ENCODE measurements around the gene SMIM35.

Gene SMIM35

DNA sequence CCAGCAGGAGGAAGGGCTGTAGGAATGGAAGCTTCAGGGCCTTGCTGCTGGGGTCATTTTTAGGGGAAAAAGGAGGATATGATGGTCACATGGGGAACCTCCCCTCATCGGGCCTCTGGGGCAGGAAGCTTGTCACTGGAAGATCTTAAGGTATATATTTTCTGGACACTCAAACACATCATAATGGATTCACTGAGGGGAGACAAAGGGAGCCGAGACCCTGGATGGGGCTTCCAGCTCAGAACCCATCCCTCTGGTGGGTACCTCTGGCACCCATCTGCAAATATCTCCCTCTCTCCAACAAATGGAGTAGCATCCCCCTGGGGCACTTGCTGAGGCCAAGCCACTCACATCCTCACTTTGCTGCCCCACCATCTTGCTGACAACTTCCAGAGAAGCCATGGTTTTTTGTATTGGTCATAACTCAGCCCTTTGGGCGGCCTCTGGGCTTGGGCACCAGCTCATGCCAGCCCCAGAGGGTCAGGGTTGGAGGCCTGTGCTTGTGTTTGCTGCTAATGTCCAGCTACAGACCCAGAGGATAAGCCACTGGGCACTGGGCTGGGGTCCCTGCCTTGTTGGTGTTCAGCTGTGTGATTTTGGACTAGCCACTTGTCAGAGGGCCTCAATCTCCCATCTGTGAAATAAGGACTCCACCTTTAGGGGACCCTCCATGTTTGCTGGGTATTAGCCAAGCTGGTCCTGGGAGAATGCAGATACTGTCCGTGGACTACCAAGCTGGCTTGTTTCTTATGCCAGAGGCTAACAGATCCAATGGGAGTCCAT, 86.5 kb downstream of the SMIM35 start:
- no peak for DNase-seq

DNA sequence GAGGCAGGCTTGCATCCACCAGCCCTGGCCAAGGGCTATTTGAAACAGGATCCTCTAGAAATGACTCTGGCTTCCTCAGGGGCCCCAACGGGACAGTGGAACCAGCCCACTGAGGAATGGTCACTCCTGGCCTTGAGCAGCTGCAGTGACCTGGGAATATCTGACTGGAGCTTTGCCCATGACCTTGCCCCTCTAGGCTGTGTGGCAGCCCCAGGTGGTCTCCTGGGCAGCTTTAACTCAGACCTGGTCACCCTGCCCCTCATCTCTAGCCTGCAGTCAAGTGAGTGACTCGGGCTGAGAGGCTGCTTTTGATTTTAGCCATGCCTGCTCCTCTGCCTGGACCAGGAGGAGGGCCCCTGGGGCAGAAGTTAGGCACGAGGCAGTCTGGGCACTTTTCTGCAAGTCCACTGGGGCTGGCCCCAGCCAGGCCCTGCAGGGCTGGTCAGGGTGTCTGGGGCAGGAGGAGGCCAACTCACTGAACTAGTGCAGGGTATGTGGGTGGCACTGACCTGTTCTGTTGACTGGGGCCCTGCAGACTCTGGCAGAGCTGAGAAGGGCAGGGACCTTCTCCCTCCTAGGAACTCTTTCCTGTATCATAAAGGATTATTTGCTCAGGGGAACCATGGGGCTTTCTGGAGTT, 87.3 kb downstream of the SMIM35 start:
- DNase-seq = no peak

- DNase-seq = no peak
Observed at GRCh38 chr11:117998664-117999353, 88.0 kb downstream of the SMIM35 start.

DNA sequence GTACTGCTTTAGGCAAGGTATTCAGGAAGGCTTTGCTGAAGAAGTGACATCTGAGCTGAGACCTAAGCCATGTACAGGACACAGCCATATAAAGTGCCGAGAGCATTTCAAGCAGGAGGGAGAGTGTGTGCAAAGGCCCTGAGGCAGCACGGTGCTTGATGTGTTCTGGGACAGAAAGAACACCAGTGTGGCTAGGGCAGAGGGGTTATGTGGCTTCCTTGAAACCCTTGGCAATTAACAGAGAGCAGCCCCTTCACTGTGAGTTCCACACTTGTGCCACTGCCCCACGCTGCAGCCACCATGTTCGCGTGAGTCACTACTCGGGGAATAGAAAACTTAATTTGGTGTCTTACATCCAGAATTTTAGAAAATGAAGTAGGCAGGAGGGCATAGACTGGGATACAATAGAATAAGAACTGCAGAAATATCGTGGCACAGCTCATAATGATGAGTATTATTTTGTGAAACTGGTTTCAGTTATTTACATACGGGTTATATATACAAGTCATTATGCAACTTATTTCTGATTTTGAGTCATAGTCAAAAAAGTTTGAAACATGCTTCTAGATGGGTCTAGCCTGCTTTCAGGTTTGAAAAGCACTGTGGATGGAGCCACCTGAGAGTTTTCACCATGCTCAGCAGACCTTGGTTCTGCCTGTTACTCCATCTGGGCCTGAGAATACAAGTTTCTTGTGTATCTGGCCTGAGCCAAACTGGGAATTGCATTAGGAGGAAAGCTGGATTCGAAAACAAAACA, 88.8 kb downstream of the SMIM35 start:
- DNase-seq = no peak

DNA sequence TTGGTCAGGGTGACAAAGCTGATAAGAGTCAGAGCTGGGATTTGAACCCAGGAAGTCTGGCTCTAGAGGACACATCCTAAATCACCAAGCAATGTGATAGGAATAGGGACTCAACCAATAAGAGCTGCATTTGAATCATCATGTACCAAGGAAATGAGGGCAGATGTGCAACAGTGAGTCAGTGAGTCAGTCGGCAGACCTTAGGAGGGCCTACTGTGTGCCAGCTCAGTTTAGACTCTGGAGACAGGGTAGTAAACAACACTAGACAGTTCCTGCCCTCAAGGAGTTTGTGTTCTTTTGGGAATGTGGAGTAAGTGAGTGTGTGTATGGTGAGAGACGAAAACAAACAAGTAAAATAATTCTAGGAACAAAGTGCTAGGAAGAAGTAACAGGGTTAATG, 89.4 kb downstream of the SMIM35 start:
- DNase-seq = no peak

GRCh38 chr11:117996058-117996457, 90.7 kb downstream of the SMIM35 start:
- no peak for DNase-seq

DNA sequence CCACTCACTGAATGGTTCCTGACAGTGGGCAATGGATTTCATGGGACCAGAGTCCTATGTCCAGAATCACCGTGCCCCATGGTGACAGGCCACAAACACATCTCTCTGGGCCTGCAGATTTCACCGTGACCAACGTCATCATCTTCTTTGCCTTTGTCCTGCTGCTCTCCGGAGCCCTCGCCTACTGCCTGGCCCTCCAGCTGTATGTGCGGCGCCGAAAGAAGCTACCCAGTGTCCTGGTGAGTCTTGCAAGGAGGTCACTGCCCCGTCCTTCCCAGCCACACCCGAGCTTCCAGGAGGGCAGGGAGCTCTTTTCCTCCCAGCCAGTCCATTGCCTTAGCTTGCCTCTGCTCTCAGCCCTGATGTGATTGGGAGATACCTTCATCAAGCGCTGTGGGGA, 91.3 kb downstream of the SMIM35 start:
- DNase-seq = no peak

DNA sequence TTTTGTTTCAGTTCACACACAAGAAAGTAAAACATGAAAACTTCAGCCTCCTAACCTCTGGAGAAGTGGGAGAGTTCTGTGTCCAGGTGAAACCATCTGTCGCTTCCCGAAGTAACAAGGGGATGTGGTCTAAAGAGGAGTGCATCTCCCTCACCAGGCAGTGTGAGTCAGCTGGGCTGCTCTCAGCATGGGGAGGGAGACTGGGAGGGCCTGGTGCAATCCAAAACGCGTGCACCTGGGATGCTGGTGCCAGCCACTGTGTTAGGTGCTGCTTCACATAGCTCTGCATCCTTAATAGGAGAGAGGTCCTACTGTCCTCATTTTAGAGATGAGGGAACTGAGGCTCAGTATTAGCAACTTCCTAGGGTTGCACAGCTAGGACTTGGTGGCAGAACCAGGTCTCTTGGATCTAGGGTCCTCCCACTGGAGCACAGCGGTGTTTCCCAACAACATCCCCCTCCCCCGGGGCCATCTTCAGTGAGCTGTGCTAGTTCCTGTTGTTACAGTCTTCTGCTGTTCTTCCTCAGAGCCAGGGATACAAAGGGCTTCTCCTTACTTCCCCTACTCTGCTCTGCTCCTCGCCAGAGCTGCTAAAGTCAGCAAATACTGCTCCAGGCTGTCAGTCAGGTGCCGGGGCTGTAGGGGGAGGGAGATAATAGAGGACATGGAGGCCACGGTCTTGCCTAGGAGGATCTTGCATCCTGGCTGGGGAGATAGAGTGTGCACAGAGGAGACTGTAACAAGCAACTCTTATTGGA, 92.6 kb downstream of the SMIM35 start:
- no peak for DNase-seq

GRCh38 chr11:117992620-117993019, 94.1 kb downstream of the SMIM35 start:
- DNase-seq = no peak

DNA sequence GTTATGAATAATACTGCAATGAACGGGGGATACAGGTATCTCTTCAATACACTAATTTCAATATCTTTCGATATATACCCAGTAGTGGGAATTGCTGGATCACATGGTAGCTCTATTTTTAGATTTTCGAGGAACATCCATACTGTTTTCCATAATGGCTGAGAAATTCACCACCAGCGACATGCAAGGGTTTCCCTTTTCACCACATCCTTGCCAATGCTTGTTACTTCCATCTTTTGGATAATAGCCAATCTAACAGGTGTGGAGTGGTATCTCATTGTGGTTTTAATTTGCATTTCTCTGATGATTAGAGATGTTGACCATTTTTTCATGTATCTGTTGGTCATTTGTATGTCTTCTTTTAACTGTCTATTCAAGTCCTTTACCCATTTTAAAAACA, 94.6 kb downstream of the SMIM35 start:
- DNase-seq = no peak

- DNase-seq = no peak
Observed at GRCh38 chr11:117989351-117990102, 97.2 kb downstream of the SMIM35 start.

DNA sequence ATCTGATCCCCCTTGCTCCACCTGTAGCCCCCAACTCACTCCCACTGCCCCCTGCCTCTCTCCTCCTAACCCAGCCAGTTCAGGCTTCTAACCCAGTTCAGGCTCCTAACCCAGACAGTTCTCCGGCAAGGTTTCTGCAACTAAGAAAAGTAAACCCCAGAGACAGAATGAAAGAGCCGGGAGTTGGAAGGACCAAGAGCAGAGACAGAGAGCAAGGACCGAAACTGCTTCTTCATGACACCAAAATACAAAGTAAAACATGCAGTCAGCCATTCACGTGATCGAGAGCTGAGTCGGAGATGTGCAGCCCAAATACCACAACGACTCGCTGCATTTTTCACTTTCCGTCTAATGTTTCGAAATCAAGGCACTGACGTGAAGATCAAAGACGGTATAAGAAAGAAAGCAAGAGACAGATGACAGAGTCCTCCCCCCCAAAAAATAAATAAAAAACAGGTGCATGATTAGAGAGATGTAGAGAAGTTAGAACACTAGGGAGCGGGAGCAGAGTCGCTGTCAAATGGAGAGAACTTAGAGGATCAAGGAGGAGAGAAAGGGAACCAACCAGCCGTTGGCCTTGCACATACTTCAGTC, 99.7 kb downstream of the SMIM35 start:
- DNase-seq = peak; percentile 79

- DNase-seq = peak; percentile 86
Observed at GRCh38 chr11:117985953-117986887, 100.5 kb downstream of the SMIM35 start, which contains the start of gene IL10RA. IL10RA (plus strand) TSS chr11:117986394; CDS start chr11:117986468, 74 bp downstream.

GRCh38 chr11:117984476-117984875, 102.3 kb downstream of the SMIM35 start:
- DNase-seq = no peak

GRCh38 chr11:117983163-117983475, 103.6 kb downstream of the SMIM35 start:
- DNase-seq = no peak

DNA sequence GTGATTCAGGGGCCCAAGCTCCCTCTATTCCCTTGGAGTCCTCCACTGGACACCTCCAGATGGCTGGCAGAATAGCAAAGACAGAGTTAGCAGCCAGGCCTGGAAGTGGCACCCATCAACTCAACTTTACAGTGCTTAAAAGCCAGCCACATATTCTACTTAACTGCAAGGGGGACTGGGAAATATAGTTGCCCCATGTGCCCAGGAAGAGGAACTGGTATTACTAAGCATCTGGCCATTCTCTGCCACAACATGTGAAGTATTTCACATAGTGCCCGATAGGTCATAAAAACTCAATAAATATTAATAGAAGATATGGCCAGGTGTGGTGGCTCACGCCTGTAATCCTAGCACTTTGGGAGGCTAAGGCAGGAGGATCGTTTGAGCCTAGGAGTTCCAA, 106.0 kb downstream of the SMIM35 start:
- no peak for DNase-seq

DNA sequence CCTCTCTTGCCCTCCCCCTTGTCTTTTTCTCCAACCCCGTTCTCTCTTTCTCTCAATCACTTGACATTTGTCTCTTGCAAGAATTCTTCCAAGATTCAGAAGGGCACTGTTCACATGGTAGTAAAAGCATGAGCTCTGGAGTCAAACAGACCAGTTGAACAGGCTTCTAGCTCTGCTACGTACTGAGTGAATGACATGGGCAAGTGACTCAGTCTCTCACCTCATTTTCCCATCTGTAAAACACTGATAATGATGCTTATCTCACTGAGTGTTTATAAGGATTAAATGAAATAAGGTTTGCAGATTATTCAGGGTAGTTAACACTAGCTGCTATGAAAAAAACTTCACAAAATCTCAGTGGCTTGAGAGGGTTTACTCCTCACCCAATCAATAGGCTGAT, 106.5 kb downstream of the SMIM35 start:
- no peak for DNase-seq

DNA sequence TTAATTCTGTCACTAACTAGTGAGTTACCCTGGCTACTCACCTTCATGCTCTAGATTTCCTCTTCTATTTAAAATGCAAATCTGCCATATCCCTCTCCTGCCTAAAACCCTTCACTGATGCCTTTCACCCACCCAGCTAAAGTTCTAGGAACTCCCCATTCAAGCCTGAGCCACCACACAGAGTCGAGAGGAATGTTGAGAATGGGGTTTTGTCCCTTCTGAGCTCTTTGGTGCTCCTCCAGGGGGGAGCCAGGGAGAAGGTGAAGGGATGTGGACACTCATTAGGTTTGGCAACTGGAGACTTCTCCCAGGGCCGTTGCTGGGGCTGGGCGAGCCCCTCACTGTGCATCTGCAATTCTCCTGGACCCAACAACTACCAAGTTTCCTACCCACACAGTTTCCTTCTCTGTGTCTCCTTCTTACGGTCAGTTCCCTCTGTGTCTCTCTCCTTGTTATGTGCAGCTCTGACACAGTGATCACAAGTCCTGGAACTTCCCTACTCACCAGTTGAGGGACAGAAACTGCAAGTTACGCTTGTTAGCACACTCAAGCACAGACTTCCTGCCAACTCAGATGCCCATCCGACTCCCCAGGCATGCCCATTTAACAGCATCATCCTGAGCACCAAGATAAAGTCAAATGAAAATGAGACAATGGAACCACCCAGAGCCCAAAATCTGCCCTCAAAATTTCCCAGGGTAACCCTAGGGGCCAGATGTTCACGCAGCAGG, 107.1 kb downstream of the SMIM35 start:
- peak; percentile 50 for DNase-seq

- no peak for DNase-seq
Observed at GRCh38 chr11:117978991-117979390, 107.8 kb downstream of the SMIM35 start.

All from CD4-positive, alpha-beta T cell treated with Interleukin-17A for 1 hour (primary cell).